ENCODE data around the gene USP36. TPM values are rescaled to one million over a fixed set of nuclear protein-coding genes. Genes with fewer than 3 reads are reported as not detected.
A peak's percentile ranks its signal among the peaks of the same experiment; 100 is the strongest.

The USP36 gene
- total RNA-seq, 1 donor: 30.8 TPM

DNA sequence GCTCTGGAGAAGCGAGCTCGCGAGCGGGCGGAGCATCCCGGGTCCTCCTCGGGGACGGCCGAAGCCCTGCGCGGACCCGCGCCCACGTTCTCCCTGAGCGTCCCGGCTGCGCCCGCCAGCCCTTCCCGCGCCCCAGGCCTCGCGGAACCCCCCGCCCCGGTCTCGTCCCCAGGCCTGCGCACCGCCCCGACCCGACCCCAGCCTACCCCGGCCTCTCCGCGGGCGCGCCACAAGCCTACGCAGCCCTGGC, 159 bp downstream of the USP36 start:
- Histone ChIP-seq H3K79me2 (ENCODE audit: insufficient read depth, low read length) (peaks cover 48% of the 10 kb centered on the region), H3K9me3 (ENCODE audit: low read depth, low read length) (no peaks in the 10 kb centered on the region), H4K20me1 (ENCODE audit: insufficient read depth, low read length) (peaks cover 24% of the 10 kb centered on the region), H3K4me1 (ENCODE audit: insufficient read depth, low read length) (peaks cover 25% of the 10 kb centered on the region), H2AFZ (ENCODE audit: low read length) (no peak overlapping the region), H3K4me3 (ENCODE audit: insufficient read depth, low read length) (peak overlapping the region; percentile 93), H3K27ac (ENCODE audit: low read depth, low read length) (peak overlapping the region; percentile 87), H3K27me3 (ENCODE audit: insufficient read depth, low read length) (no peaks in the 10 kb centered on the region), H3K36me3 (ENCODE audit: insufficient read depth, low read length) (peaks cover 21% of the 10 kb centered on the region), H3K4me2 (ENCODE audit: insufficient read depth, low read length) (peak overlapping the region; percentile 93)
- DNase-seq (ENCODE audit: insufficient read length, low spot score, missing footprints): no peak
- TF ChIP-seq, protein P1, sequence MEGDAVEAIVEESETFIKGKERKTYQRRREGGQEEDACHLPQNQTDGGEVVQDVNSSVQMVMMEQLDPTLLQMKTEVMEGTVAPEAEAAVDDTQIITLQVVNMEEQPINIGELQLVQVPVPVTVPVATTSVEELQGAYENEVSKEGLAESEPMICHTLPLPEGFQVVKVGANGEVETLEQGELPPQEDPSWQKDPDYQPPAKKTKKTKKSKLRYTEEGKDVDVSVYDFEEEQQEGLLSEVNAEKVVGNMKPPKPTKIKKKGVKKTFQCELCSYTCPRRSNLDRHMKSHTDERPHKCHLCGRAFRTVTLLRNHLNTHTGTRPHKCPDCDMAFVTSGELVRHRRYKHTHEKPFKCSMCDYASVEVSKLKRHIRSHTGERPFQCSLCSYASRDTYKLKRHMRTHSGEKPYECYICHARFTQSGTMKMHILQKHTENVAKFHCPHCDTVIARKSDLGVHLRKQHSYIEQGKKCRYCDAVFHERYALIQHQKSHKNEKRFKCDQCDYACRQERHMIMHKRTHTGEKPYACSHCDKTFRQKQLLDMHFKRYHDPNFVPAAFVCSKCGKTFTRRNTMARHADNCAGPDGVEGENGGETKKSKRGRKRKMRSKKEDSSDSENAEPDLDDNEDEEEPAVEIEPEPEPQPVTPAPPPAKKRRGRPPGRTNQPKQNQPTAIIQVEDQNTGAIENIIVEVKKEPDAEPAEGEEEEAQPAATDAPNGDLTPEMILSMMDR (IDR thresholded peaks at IDR 0.05; ENCODE audit: extremely low read depth, low read depth, low read length): no peak

DNA sequence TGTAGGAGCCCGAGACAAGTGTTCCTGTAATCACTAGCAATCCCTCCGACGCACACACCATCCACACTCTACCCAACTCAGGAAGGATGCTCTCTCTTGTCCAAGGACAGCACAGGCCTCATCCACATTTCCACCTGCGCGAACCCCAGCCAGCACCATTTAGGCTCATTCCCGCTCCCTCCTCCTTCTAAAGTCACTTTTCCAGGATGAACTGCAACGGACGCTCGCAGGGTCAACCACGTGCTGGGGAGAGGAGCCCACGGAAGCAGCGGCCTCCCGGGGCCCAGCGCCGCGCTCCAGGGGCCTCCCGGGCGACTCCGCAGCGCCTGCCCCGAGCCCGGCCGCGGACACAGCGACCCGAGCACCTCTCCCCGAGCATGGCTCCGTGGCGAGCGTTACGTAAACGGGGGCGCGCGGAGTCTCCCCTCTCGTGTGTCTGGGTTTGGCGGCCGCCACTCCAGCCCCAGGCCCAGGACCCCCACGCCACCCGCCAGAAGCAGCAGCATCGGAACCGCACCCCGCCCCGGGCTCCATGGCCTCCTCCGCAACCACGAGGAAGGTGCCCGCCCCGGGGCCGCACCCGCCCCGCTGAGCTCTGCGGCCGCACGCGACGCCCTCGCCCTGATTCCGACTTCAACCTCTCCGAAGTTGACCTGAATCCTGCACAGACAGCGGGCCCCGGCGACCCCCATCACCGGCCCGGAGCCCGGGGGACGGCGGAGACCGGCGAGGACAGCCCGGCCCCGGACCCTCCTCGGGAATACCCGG, 668 bp downstream of the USP36 start:
- TF ChIP-seq, protein P1 (IDR thresholded peaks at IDR 0.05; ENCODE audit: extremely low read depth, low read depth, low read length): no peak
- Histone ChIP-seq H3K27ac (ENCODE audit: low read depth, low read length) (peak overlapping the region; percentile 87), H3K36me3 (ENCODE audit: insufficient read depth, low read length) (peaks cover 26% of the 10 kb centered on the region), H4K20me1 (ENCODE audit: insufficient read depth, low read length) (peaks cover 24% of the 10 kb centered on the region), H3K9me3 (ENCODE audit: low read depth, low read length) (no peaks in the 10 kb centered on the region), H3K4me2 (ENCODE audit: insufficient read depth, low read length) (peak overlapping the region; percentile 93), H3K27me3 (ENCODE audit: insufficient read depth, low read length) (no peaks in the 10 kb centered on the region), H2AFZ (ENCODE audit: low read length) (no peak overlapping the region), H3K4me1 (ENCODE audit: insufficient read depth, low read length) (peaks cover 25% of the 10 kb centered on the region), H3K79me2 (ENCODE audit: insufficient read depth, low read length) (peaks cover 53% of the 10 kb centered on the region), H3K4me3 (ENCODE audit: insufficient read depth, low read length) (peak overlapping the region; percentile 93)
- peak; percentile 90 for DNase-seq (ENCODE audit: insufficient read length, low spot score, missing footprints)

DNA sequence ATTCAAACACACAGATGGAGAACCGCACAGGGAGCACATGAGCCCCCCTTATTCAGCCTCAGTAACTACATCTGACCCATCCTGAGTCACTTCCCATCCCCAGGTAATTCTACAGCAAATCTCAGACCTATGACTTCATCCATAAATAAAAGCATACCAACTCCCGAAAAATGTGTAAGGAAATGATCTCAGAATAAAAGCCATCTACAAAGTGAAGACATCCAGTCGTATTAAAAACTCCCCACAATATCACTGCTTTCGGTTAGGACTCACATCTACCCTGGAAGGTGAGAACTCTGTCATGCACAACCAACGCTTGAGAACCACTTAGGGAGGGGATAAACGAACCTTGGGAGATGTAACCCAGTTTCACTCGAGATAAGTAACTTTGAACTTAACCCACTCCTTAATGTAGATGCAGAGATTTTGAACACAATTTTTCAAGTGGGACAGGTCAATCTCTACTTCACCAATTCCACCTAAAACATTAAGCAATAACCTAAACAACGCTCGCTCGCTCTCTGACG, 1.3 kb downstream of the USP36 start:
- peak; percentile 90 for DNase-seq (ENCODE audit: insufficient read length, low spot score, missing footprints)
- Histone ChIP-seq H3K4me2 (ENCODE audit: insufficient read depth, low read length) (peak overlapping the region; percentile 93), H3K4me1 (ENCODE audit: insufficient read depth, low read length) (peaks cover 20% of the 10 kb centered on the region), H3K27ac (ENCODE audit: low read depth, low read length) (peak overlapping the region; percentile 87), H4K20me1 (ENCODE audit: insufficient read depth, low read length) (peaks cover 24% of the 10 kb centered on the region), H3K79me2 (ENCODE audit: insufficient read depth, low read length) (peaks cover 58% of the 10 kb centered on the region), H3K9me3 (ENCODE audit: low read depth, low read length) (no peaks in the 10 kb centered on the region), H2AFZ (ENCODE audit: low read length) (no peak overlapping the region), H3K27me3 (ENCODE audit: insufficient read depth, low read length) (no peaks in the 10 kb centered on the region), H3K4me3 (ENCODE audit: insufficient read depth, low read length) (peak overlapping the region; percentile 93), H3K36me3 (ENCODE audit: insufficient read depth, low read length) (peaks cover 32% of the 10 kb centered on the region)
- TF ChIP-seq, protein P1 (IDR thresholded peaks at IDR 0.05; ENCODE audit: extremely low read depth, low read depth, low read length): no peak

DNA sequence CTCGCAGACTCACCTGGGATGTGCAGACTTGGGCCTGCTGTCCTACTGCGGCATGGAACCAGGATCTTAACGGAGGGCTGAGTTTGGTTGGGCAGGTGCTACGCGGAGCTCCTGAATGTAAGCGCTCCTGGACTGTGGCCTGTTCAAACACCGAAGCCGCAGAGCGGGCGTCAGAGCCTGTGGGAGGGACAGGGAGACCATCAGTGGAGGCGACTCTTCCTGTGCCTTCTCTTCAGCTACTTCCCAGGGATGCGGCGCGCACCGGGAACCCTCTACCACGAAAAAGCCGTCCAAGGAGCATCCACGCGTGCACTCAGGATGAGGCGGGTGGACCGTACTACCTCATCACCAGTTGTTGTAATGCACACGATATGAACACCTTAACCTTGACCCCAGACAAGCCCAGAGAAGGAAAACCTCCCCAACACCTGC, 2.0 kb downstream of the USP36 start:
- no peak overlapping the region for H2AFZ ChIP-seq (ENCODE audit: low read length)
- DNase-seq (ENCODE audit: insufficient read length, low spot score, missing footprints): no peak
- H3K27ac ChIP-seq (ENCODE audit: low read depth, low read length): peak overlapping the region; percentile 87
- TF ChIP-seq, protein P1 (IDR thresholded peaks at IDR 0.05; ENCODE audit: extremely low read depth, low read depth, low read length): no peak
- H3K36me3 ChIP-seq (ENCODE audit: insufficient read depth, low read length): peaks cover 39% of the 10 kb centered on the region
- H3K9me3 ChIP-seq (ENCODE audit: low read depth, low read length): no peaks in the 10 kb centered on the region
- H3K4me3 ChIP-seq (ENCODE audit: insufficient read depth, low read length): peak overlapping the region; percentile 93
- peaks cover 65% of the 10 kb centered on the region for H3K79me2 ChIP-seq (ENCODE audit: insufficient read depth, low read length)
- peaks cover 24% of the 10 kb centered on the region for H4K20me1 ChIP-seq (ENCODE audit: insufficient read depth, low read length)
- peaks cover 17% of the 10 kb centered on the region for H3K4me1 ChIP-seq (ENCODE audit: insufficient read depth, low read length)
- H3K27me3 ChIP-seq (ENCODE audit: insufficient read depth, low read length): no peaks in the 10 kb centered on the region
- H3K4me2 ChIP-seq (ENCODE audit: insufficient read depth, low read length): peak overlapping the region; percentile 93
